GM19455 (cell line): ENCODE results near the gene GNB1.

Source experiments
- ATAC-seq: cut with Tn5 transposase; IDR thresholded peaks from one replicate; pipeline ENCODE4 v1.9.1; 2021; ENCODE audit not compliant: unreplicated experiment

GNB1 gene

GRCh38 chr1:1922956-1923833 lies 32.3 kb upstream of the GNB1 start:
- no peak for ATAC-seq

DNA sequence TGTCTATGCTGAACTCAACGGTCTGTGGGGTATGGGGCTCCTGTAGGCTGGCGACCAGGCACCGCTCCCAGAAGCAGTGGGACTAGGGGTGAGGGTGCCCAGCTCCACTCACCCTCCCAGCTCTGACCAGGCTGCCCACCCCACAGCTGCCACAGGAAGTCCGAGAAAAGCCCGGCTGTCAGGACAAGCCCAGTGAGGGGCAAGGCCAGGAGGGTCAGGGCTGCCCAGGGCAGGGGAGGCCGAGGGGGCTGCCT lies 31.7 kb upstream of the GNB1 start:
- ATAC-seq: no peak

DNA sequence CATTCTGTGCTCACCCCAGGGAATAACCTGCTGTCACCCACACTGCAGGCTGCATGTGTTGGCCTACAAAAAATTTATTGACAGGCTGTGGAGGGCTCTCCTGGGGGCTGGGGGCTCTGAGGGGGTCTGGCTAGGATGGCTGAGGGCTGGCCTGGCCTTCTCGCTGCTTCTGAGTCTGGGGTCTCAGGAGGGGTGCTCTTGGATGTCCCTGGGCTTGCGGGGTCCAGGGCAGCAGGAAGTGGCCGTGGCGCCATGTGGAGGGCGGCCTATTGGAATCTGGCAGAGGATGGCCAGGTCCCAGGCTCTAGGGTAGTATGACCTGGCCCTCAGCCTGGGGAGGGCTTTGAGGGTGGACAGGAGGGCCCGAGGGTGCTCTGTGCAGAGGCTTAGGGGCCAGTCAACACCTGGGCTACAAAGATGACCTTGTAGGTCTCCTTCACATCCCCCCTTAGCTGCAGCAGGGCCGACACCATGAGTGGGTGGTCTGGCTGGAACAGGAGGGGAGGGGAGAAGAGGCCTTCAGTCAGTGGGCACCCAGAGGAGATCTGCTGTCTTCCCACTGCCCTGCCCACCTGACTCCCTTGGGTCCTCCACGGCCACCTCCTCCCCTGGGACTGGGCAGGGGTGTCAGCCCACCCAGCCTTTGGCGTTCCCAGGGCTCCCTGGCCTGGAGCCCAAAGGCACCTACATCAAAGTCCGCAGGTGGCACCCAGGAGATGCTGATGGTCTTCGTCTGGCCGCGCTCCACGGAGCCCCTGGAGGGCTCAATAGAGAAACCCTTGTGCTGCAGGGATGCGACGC lies 31.2 kb upstream of the GNB1 start:
- no peak for ATAC-seq

GRCh38 chr1:1921459-1921862 lies 30.6 kb upstream of the GNB1 start:
- no peak for ATAC-seq

DNA sequence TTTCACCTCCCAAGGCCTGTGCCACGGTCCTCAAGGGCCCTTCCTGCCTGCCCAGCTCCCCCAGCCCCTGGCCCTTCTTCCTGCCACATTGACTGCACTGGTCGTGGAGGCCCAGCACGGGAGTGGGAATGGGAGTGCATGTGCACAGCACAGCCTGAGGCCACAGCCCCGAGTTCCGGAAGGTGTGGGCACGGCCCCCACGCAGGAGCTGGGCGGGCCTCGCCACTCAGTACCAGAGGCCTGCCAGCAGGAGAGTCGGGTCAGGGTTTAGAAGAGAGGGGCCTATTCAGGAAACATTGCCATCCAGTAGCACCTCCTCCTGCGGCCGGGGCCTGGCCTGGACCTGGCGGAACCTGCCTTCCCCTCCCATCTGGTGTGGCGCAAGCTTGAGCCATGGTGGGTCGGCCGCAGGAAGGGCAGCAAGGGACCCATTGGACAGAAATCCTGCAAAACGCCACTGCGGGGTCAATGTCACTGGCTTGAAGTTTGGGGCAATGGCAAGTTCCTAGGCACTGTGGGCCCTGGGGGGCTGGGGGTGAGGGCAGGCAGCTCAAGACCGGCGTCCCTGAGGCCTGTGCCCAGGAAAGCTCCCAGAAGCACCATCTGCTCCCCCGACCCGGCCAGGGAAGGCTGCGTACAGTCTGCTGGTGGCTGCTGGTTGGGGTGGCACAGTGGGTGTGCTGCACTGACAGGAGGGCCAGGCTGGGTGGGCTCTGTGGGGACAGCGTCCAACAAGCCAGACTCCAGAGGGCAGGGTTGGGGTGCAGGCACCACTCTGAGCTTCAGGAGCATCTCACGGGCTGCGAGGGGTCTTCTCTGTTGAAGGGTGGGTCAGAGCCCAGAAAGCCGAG lies 29.9 kb upstream of the GNB1 start:
- no peak for ATAC-seq

GRCh38 chr1:1920057-1920607 lies 29.2 kb upstream of the GNB1 start:
- no peak for ATAC-seq

DNA sequence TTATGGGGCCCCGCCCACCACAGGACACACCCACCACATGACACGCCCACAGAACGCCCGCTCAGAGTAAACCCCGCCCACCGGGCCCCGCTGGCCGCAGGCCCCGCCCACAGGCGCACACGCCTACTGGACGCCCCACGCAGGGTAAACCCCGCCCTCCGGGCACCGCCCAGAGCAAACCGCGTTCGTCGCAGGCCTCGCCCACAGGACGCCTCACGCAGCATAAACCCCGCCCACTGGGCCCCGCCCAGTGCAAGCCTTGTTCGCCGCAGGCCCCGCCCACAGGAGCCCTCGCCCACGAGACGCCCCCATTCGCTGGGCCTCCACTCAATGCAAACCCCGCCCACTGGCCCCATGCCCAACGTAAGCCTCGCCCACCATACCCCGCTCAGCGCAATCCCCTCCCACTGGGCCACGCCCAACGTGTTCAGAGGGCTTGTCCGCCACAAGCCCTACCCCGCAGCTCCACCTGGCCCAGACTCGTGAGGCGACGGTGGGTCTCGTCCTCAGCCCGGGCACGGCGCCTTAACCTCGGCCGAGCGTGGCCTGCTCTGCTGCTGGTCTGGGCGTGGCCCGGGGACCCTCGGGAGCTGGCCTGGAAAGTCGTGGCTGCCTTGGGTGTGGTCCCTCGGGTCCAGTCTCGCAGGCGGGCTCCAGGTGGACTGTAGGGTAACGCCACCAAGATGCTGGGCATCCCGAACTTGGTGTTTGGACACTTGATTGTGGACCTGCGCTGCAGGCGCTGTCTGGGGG lies 28.6 kb upstream of the GNB1 start:
- peak; percentile 66 for ATAC-seq

- ATAC-seq: peak; percentile 27
These were observed 28.0 kb upstream of the GNB1 start, which contains the start of gene TMEM52 for GRCh38 chr1:1918901-1919303. TSS of gene TMEM52 (minus strand) at chr1:1919279. CDS start at chr1:1919265, 14 bp downstream.

DNA sequence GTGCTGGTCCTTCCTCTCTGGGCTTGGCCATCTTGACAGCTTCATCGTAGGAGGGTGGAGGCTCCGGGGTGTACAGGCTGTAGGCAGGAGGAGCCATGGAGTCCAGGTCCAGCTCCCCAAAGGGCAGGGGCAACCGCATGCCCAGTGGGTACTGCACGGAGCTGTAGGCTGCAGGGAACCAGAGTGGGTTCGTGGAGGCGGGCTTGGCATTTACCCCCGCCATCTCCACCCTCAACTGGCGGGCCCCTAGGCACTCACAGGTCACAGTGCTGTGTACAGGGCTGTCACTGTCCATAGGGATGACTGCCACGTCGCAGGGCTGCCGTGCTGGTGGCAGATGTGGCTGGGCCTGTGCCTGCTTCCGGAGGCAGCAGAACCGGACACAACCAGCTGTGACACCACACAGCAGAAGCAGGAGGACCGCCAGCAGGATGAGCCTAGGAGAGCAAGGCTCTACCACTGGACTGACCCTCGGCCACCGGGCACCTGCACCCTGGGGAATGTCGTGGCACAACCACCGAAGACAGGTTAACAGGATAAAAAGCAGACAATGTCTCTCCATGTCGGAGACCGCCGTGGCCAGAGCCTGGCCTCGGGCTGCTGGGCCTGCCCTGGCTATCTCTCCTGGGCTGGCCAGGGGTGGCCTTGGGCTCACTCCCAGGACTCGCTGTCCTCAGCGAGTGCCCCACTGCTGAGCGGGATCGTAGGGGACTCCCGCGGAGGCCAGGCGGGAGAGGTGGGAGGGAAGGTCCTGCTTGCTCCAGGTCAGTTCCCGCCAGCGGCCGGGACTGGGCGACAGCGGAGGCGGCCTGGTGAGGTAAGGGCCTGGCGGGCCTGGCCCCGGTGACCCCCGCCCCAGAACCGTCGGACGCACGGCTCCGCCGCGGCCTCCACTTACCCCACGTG lies 27.4 kb upstream of the GNB1 start:
- ATAC-seq: peak; percentile 0

- no peak for ATAC-seq
These were observed 26.6 kb upstream of the GNB1 start for GRCh38 chr1:1917304-1917976.

DNA sequence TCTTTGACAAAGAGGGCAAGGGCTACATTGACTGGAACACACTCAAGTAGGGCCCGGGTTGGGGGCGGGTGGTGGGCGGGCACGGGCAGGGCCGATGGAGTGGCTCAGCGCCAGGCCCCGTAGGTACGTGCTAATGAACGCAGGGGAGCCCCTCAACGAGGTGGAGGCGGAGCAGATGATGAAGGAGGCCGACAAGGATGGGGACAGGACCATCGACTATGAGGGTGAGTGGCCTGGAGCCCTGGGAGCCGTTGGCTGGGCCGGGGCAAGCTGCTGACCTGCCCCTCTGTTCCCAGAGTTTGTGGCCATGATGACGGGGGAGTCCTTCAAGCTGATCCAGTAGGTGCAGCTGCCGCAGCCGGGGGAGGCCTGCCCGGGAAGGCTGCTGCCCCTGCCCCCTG lies 26.0 kb upstream of the GNB1 start:
- no peak for ATAC-seq

DNA sequence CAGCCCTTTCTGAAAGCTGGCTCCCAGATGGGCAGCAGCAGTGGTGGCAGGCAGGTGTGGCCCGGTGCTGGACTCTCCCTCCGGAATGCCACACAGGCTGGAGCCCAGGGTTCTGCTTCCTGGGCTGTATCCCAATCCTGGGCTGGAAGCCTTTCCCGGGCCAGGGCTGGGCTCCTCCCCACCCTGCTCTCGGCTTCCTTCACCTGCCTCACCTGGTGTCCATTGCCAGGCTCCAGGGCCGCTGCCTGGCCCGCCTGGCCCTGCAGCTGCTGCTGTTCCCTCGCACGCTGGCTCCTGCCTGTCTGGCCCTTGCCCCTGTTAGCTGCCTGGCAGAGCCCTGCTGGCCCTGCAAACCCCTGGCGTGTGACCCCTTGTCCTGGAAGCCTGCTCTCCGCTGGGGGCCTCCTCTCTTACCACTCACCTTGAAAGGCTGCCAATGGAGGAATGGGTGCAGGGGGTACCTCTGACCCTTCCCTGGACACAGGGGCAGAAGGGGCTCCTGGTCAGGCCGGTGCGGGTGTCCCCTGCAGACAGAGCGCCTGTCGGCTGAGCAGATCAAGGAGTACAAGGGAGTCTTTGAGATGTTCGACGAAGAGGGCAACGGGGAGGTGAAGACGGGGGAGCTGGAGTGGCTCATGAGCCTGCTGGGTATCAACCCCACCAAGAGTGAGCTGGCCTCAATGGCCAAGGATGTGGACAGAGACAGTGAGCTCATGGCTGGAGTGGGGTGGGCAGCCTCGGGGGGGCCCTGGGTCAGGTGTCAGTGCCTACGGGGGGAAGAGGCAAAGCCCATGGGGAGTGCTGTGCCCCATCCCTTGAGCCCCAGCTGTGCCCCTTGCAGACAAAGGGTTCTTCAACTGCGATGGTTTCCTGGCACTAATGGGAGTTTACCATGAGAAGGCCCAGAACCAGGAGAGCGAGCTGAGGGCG lies 25.3 kb upstream of the GNB1 start:
- no peak for ATAC-seq

- ATAC-seq: no peak
These were observed 24.2 kb upstream of the GNB1 start, which contains the start of gene CALML6 for GRCh38 chr1:1914971-1915692. TSS of gene CALML6 (plus strand) at chr1:1915260. CDS start at chr1:1915281, 21 bp downstream.

DNA sequence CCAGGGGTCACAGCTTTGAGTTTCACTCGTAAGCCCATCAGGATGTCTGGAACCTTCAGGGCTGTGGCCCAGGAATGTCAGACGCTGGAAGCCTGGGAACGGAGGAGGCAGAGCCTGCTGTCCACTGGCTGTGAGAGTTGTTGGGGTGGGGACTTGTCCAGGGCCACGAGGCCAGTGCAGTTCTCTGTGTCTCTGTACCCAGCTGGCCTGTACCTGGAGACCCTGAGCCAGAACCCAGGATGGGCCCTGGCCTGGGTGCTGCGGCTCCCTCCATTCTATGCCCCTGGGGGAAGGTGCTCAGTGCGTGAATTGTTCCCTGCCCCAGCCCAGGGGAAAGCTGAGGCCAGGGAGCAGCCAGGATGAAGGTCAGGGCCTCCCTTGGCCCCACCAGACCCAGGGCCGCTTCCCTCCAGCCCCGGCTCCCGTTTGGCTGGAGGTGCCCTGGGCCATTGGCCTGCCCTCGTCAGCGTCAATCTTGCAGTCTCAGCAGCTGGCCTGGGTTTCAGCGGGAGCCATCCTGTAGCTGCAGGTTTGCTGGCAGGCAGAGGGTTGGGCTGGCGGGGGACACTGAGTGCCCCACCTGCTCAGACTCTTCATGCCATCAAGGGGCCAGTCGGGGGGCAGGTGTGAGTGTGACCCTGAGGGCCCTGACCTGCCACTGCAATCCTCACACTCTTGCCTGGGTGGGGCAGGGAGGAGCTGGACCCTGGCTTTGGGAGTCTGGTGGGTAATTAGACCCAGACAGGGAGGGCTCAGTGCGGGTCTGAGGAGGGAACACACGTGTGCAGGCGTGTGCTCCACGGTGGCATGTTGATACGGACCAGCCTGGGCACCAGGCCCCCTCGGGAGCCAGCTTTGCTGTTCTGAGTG lies 23.4 kb upstream of the GNB1 start:
- no peak for ATAC-seq

- no peak for ATAC-seq
These were observed 20.6 kb upstream of the GNB1 start for GRCh38 chr1:1911350-1912041.
